HG03103 (cell line): Measurements from ENCODE around the gene SPATA31E1.

Experiments used
- ATAC-seq: cut with Tn5 transposase; IDR thresholded peaks from one replicate; pipeline ENCODE4 v1.9.1; 2021; ENCODE audit warnings: low read depth; ENCODE audit not compliant: unreplicated experiment

The SPATA31E1 gene

DNA sequence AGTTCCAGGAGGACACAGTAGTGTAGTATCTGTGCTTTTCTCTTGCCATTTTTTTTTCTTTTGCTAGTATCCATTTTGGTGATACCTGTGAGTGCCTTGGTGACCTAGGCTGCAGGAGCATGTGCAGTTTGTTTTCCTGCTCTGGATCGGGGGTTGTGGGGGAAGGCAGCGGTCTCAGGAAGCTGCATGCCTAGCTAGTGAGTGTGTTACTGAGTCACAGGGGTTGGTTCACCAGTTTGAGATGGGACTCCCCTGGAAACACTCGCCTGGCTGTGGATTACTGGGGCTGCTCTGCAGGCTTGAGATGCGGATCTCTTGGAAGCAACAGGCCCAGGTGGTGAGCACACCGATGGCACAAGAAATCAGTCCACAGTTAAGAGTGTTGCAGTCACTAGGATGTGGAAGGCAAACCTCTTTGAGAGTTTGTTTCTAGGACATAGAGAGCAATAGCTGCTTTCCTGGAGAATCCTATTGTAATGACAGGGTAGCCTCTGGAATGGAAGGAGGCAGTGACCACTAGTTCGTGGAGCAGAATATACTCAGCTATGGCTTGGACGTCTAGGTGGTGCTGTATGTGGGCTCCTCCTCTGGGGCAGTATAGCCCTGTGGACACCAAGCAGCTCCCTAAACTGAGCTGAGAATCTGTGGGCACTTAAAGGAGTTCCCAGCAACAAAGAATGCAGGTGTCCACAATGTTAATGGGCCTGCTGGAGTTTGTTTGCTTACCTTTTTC lies 20.0 kb upstream of the SPATA31E1 start:
- no peak for ATAC-seq

DNA sequence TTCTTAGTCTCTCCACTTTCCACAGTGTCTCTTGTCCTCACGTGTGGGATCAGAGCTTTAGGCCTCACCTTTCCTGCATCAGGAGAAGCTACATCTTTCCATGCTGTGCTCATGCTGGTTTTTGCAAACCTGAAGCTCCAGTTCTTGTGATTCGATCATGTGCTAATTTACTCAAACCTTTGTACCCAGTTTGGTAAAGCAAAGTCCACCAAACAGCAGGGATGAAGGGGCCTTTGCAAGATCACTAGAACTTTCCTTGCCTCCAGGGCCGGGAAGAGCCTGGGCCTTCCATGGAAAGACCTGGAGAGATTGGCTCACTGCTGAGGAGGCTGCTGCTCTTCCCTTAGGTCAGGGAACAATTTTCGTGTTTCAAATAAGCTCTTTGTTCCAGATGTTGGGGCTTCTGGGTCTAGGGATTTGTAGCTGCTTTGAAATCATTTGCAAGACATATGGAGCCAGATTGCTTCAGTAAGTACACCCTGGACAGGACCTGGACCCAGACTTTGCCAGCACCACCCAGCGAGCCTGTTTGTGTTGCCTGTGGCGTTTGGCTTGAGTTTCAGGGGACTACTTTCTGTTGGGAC lies 18.7 kb upstream of the SPATA31E1 start:
- no peak for ATAC-seq

DNA sequence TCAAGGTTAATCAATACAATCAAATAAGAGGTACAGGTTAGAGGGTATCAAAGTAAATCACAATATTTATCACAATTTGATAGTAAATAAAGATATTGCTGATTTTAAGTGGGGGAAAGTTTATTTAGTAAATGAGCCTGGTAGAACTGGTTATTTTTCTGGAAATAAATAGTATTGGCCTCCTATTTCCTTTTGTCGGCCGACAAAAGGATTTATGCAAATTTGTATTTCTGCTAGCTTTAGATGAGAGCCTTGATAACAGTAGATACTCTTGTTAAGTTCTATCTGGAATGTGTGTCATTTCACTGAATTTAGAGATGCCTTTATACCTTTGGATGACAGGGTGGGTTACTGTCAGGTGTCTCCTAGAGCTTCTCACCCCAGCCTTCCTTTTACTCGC lies 17.8 kb upstream of the SPATA31E1 start:
- no peak for ATAC-seq

DNA sequence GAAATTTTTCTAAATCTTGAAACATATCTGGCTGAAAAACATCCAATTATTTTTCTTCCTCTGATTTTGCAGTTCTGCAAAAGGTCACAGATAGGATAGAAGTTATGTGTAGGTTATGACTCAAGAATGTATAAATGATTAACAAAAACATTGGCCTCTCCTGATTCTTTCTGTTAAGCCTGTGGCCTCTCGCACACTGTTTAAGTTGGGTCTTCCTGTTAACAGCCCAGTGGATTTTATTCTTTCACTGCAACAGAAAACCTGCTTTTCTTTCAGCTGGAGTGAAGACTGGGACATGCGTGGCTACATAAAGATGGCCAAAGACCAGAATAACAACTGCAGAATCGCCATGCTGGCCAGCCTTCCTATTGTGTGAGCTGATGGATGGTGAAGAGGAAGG lies 17.1 kb upstream of the SPATA31E1 start:
- ATAC-seq: no peak

DNA sequence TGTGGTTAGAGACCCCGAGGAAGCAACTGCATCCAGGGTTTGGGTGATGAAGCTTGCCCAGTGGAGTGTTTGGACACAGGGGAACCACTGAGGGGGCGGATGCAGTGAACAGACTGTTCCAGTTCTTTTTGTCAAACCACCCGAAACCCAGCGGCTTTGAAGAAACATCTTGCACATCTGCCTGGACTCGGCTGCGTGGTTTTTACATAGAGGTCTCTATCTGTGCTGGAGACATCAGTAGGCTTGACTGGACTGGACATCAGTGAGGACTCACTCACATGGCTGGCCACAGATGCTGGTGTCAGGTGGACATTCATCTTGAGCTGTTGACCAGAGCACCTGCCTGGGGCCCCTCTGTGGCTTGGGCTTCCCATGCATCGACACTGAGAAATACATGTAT lies 15.3 kb upstream of the SPATA31E1 start:
- no peak for ATAC-seq

DNA sequence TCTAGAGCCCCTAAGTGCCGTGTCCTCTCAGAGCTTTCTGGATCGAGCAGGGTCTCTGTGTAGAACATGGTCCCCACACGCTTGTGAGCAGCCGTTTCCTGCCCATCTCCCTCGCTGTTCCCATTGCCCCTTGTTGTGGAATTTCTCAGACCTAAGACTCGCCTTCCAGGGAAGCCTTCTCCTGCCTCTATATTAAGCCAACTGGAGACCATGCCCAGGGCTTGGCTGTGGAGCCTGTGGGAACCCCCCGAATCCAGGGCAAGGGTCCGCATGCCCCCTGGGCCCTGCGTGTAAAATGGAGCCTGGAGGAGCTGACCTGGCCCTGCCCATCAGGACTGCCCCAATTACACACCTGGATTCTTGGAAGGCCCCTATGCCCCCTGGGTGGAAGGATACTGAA lies 14.5 kb upstream of the SPATA31E1 start:
- ATAC-seq: no peak

DNA sequence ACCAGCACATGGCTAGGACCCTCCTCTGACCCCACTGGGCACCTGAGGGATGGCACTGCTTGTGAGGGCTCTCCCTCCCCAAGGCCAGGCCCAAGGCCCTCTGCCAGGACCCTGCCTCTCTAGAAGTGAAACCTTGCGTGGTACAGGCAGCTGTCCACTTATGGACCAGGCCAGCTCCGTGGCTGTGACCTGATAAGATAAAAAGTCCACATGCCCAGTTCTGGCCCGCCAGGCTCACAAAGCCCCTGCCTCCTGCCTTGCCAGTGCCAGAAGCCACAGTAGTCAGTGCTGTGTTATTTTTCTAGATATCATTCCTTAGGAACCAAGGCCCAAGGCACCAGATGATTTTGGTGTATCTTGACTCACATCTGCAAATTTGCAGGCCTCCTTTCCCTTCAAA lies 14.0 kb upstream of the SPATA31E1 start:
- no peak for ATAC-seq

DNA sequence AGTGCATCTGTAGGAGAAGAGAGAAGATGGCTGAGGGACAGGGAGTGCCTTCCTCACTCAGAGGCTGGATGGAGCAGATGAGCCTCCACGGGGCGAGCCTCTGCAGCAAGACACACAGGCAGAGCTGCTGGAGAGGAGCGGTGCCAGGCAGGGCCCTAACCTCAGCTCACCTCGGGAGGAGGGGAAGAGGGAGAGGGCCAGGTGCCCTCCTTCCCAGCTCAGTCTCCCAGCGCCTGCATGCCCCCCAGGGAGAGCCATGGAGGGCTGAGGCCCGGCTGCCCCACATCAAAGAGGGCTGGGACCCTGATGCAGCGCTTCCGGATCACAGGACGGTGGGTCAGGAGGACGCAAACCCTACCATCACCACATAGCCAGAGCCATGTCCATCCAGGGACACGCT lies 13.6 kb upstream of the SPATA31E1 start:
- no peak for ATAC-seq

DNA sequence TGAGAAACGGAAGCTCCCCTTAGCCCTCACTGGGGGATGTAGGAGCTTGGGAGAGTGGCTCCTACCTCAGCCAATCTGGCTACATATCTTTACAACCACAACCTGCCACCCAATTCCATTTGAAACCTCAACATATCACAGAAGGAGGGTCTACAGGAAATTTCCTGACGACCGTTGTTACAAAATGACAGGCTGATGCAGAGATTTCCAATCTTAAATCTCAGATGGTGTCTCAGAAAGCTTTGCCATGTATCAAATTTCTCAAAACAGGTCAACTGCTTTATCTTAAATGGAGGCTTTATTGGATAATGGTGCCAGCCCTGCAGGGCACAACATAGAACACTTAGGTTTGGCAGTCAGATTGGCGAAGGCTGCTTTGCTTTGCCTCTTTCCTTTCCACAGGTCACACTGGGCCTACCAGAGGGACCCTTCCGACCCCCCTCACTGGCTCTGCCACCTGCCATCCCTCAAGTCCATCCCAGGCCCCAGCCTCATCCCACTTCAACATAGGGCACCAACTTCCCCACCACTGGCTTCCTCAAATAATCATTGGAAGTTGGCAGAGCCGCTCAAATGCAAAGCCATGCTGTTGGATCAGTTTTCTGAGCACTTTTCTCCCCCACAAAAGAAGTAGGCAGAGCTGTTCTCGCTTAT lies 11.1 kb upstream of the SPATA31E1 start:
- no peak for ATAC-seq

DNA sequence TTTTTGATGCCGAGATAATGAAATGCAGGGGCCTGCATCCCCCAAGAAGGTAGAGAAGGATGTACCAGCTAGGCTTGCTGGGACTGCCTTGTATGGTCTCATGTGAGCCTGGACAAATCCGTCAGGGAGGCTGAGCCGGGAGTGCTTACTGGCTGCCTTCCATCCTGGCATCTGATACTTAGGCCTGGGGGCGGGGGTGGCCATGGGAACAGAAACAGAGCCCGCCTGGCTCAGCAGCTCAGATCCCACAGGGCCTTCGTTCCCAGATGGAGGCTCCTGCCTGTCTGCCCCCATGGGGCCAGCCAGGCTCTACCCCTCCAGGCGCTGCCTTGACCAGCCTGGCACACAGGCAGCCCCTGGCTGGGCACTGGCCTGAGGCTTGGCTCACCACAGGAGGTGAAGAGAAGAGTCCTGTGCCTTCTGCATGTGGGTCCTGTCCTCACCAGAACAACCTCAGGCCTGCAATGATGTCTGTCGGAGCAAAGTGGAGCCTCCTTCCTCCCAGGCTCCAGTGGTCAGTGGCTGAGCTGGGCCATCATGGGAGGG lies 10.5 kb upstream of the SPATA31E1 start:
- ATAC-seq: no peak

DNA sequence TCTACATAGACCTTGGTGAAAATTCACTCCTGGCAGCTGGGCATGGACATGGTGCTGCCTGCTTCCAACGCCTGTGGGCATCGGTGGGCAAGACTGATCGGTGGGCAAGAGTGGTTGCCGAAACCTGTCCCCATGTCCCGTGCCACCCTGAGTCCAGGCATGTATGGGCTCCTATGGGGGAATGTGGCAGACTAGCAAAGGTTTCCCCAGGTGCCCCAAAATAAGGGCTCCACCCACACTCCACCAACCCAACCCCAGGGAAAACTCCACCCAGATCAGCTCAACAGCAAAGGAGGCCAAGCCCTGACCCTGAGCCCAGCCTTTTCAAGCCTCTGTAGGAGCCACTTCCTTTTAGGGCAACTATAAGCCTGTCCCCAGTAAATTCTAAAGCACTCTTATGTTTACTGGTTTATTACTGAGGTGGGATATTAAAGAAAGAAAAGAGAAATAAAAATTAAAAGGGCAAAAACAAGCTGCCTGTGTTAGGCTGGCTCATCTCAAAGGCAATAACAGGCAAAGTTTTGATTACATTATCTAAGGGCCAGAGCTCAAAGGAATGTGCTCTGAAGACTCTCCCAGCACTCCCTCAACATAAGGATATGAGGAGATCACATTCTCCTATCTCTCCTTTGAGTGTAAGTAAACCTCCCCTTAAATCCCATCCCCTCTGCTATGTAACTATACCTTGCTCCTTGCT lies 8.9 kb upstream of the SPATA31E1 start:
- no peak for ATAC-seq

DNA sequence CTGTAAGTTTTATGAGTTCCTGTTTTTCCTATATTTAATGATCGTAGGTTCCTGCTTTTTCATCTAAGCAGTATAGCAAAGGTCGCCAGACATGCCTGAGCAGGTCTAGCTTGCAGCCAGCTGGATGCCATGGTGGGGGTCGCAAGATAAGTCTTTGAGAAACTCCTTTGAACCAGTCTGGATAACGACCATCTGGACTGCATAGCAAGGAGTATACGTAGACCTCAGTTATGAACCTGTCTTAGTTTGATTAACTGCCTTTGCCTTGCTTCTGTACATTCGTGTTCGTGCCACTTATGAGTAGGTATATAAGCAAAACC lies 8.4 kb upstream of the SPATA31E1 start:
- ATAC-seq: no peak

DNA sequence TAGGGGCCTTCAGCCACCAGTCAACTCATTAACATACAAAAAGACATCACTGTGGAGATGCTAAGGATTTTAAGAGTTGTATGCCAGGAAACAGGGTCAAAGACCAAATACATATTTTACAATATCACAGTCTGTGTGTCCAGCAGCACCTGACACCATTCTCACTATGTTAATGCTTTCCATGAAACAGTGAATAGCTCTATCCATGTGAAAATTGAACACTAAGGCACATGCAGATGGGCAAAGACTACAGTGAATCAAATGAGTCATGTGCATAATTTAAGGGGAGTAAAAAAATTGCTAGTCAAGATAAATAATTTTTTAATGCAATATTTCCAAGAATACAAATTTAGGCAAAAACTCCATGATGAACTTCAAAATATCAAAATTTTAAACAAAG lies 7.6 kb upstream of the SPATA31E1 start:
- ATAC-seq: no peak

DNA sequence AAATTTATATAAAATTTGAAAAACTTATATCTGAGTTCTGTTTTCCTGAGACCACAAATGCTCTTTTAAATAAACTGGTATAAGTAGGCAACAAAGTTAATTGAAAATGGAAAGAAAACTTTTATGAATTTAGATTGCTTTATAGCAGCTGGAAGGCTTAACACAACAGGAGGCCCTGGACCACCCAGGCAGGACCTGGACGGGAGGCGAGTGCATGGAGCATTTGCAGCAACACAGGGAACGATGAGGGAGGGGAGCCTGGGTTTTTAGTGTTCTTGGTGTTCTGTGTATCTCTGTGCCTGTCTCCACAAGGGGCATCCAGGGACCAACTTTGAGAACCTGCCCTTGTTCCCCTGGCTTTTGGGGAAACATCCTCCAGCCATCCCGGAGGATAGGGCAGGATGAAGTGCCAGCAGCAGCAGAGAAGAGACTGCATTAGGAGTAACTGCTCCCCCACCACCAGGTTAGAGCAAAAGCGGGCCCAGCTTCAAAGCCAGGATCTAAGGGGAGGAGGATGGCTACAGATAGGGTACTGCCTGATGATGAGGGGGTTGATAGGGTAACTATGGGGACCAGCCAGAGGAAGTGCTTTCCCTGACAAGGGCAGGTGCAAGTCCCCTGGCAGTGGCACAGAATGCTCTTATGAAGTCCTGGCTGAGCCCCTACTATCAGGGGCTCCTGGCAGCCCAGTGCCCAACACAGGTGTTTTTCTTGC lies 6.7 kb upstream of the SPATA31E1 start:
- ATAC-seq: no peak

DNA sequence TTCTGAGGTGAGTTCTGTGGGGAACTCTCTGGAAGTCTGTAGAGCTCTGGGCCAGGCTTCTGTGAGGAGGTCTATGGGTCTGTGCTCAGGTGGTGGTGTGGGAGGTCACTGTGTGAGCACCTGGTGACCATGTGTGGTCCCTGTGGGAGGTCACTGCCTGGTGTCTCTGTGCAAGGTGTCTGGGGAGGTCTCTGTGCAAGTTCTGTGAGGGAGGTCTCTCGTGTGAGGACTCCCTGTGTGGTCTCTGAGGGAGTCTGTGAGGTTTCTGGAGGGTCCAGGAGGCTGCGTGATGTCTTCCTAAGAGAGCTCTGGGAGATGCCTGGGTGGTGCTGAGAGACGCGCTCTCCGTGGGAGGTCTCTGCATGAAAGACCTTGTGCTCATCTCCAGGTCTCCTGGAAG lies 6.0 kb upstream of the SPATA31E1 start:
- ATAC-seq: no peak

DNA sequence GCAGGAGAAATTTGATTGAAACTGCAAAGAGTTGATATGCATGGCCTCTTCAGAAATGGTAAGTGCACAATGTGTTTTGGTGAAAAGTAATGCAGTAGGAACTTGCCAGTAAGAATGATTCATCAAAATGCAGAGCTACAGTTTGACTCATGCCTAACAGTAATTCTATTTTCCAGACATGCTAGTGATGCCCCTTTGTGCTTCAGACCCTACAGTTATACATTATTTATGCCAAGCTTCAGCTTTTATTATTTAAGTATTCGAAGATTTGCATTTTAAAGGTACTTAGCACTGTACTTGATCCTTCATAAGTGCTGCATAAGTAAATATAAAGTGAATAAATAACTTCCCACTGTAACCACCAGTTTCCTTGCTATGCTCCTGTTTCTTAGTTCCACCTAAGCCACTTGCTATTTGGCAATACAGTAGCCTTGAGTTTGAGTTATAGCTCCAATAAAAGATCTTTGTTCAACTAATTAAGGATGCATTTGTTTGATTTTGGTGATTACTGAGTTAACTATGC lies 3.6 kb upstream of the SPATA31E1 start:
- no peak for ATAC-seq

DNA sequence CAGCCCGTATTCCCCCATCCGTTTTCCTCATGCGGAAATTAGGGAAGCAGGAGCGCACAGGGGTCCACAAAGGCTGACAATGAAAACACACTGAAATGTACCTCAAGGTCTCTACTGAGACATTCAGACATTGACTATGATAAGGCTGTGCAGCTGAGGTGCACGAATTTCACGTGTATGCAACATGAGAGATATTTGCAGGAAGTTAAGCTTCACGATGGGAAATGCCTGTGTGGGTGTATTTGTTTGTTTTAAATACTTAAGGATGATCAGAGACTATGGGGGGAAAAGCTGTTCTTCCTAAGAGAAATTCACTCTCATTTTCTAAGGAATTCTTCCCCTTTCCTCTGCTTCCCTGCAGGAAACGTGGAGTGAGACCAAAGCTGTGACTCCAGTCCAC lies 2.6 kb upstream of the SPATA31E1 start:
- no peak for ATAC-seq

DNA sequence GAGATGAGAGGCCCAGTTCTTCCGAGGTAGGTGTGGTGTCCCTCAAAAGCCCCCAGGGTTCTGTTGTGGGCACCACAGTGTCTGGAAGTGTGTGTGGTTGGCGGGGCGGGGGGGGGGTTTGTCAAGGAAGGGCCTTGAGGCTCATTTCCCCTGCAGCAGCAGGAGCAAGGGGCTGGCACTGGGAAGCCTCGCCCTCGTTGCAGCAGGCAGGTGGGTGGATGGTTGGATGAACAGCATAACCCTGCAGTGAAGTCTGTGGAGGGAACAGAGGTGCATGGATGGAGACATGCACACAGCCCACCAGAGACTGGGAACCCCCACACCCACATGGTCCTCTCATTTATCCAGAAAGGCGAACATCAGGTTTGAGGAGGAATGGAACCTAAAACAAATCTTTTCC lies 2.0 kb upstream of the SPATA31E1 start:
- ATAC-seq: no peak

DNA sequence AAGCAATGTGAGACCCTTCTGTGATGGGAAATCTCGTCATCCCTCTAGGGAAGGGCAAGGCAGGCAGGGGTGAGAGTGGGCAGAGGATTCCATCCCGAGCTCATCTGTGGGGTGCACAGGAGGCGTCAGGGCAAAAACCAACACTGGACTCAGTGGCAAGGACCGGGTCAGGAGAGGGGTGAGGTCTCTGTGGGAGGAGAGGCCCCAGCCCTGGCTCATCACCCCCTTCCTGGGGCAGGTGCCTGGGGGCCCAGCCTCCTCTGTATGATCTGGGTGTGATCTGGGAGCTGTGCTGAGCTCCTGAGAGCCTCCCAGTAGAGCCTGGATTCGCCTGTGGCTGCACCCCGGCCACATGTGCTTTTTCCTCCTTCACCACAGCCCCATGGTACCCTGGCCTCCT lies 597 bp downstream of the SPATA31E1 start:
- ATAC-seq: no peak

DNA sequence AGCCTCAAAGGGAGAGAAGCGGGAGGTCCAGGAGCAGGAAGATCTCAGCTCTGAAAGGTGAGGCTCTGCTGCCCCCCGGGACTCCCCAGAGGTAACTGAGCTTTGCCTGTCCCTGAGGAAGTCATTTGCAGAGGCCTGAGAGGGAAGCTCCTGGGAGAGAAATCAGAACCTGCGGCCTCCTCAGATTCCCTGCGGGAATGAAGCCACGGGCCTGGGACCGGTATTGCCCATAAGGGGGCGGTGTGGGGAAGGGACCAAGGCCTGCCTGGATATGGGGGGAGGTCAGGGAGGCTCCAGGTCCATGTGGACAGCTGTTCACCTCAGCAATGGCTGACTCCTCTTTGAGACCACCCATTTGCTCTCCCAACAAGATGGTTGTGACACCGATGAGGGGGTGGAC lies 1.3 kb downstream of the SPATA31E1 start:
- ATAC-seq: no peak
